ENCODE results near the gene PIKFYVE. TPM values are rescaled to one million over a fixed set of nuclear protein-coding genes. Genes with fewer than 3 reads are reported as not detected.
A peak's percentile ranks its signal among the peaks of the same experiment; 100 is the strongest.
"Not testable (repeated sequence)": the region's sequence is repeated elsewhere in the genome, so short reads cannot be mapped to it uniquely, and the experiment has no call there.

Gene PIKFYVE
- total RNA-seq, 1 donor from 2014 or later: 21.6 TPM

GRCh38 chr2:208300847-208301618, 35.0 kb downstream of the PIKFYVE start:
- no peak for DNase-seq (ENCODE audit: low read depth in 2 of 2)

- DNase-seq (ENCODE audit: low read depth in 2 of 2): no peak
Measured at GRCh38 chr2:208304157-208304556, 38.1 kb downstream of the PIKFYVE start.

GRCh38 chr2:208304695-208305094, 38.6 kb downstream of the PIKFYVE start:
- DNase-seq (ENCODE audit: low read depth in 2 of 2): no peak

DNA sequence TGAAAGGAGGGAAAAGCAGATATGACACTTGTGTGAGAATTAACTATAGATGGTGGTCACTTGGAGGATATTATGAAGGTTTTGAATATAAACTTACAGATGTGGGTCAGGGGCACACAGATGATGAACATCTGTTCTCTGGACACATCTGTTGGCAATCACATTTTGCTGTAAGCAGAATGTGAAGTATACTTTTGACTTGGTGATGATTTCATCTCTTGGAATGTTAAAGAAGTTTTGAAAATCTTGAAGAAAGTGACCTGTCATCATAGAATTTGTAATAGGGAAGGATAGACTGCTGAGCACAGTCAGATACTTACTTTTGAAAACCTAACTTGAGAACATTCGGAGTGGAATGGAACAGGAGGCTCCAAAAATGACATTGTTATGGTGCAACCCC, 40.2 kb downstream of the PIKFYVE start:
- DNase-seq (ENCODE audit: low read depth in 2 of 2): no peak

GRCh38 chr2:208311321-208311720, 45.3 kb downstream of the PIKFYVE start:
- DNase-seq (ENCODE audit: low read depth in 2 of 2): no peak

- no peak for DNase-seq (ENCODE audit: low read depth in 2 of 2)
Measured at GRCh38 chr2:208311954-208312353, 45.9 kb downstream of the PIKFYVE start.

- DNase-seq (ENCODE audit: low read depth in 2 of 2): peak; percentile 9 to 50
Measured at GRCh38 chr2:208315081-208315788, 49.2 kb downstream of the PIKFYVE start.

DNA sequence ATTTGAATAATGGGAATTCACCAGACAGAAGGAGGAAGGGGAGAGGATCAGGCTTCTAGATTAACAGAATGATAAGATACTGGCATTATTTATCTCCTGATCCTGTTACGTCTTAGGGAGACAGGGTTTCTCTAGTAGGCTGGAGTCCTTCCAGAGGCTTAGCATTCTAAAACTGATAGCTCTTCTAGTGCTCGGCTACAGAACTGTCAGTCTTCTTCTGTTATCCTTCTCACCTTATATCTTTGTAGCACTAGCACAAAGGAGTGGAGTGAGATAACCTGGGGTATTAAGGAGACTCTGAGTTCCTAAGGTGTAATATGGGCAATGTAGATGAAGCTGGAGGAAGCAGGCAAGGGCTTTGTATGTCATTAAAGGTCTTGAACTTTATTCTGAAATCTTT, 52.1 kb downstream of the PIKFYVE start:
- DNase-seq (ENCODE audit: low read depth in 2 of 2): no peak

- DNase-seq (ENCODE audit: low read depth in 2 of 2): no peak
Measured at GRCh38 chr2:208319391-208319790, 53.3 kb downstream of the PIKFYVE start.

DNA sequence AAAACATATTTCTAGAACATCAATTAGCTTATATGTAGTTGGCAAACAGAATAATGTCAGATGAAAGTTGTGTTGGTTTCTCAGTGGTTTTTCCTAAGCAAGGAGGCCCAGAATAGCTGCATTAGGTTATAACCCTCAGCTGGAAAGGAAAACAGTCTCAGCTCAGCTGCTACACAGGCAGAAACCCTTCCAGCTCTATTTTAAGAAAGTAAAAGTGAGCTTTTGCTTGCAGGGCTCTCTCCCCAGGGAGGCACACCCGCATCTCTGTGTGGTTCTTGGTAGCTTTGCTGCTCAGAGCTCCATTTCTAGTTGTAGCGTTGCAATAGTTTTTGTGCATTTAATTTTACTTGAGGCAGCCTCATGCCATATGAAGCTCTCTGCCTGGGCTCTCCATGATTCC, 54.6 kb downstream of the PIKFYVE start:
- no peak for DNase-seq (ENCODE audit: low read depth in 2 of 2)

DNA sequence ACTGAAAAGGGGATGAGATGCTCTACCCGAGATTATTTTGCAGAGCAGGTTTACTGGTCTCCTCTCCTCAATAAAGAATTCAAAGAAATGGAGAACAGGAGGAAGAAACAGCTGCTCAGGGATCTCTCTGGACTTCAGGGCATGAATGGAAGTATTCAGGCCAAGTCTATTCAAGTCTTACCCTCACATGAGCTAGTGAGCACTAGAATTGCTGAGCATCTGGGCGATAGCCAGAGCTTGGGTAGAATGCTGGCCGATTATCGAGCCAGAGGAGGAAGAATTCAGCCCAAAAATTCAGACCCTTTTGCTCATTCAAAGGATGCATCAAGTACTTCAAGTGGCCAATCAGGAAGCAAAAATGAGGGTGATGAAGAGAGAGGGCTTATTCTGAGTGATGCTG, 60.0 kb downstream of the PIKFYVE start:
- no peak for DNase-seq (ENCODE audit: low read depth in 2 of 2)

GRCh38 chr2:208329485-208329884, 63.4 kb downstream of the PIKFYVE start:
- no peak for DNase-seq (ENCODE audit: low read depth in 2 of 2)

DNA sequence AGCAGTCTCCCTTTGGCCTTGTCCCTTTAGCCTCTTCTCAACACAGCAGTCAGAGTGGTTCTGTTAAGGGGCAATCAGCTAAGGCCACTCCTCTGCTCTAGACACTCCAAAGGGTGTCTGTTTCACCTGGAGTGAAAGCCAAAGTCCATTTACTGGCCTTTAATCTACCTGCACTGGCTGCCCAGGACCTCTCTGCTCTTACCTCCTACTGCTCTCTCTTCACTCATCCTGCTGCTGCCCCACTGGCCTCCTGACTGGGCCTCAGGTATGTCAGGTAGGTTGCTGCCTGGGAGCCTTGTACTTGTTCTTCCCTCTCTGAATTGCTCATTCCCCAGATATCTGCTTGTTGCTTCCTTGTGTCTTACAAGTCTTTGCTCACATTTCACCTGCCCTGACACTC, 68.2 kb downstream of the PIKFYVE start:
- no peak for DNase-seq (ENCODE audit: low read depth in 2 of 2)

DNA sequence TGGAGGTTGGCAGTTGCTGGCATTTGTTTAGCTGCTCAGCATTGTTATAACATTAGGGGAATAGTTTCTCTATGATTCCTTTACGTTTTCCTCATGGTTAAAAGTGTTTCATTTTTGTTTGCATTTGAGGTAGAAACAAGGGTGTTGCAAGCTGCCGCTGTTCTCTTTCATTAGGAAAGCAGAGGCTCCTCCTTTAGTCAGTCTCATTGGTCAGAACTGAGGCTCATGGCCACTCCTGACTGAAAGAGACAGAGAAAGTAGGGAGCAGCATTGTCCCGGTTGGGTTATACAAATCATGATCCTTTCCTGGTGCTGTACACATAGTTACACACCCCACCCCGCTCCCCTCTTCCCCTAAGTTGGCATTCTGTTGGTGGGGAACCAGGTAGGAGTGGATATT, 80.7 kb downstream of the PIKFYVE start:
- DNase-seq (ENCODE audit: low read depth in 2 of 2): no peak

DNA sequence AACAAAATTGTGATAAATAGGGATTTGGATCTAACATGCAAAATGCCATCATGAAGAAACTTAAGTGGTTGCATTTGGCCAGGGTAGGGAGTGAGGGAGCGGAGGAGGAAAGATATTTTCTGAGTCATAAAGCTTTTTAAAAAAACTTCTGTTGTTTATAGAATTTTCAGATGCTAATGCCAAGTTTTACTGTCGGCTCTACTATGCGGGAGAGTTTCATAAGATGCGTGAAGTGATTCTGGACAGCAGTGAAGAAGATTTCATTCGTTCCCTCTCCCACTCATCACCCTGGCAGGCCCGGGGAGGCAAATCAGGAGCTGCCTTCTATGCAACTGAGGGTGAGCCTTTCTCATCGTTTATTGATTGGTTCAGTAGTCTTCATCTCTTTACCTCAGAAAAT, 84.6 kb downstream of the PIKFYVE start:
- DNase-seq (ENCODE audit: low read depth in 2 of 2): no peak

- DNase-seq (ENCODE audit: low read depth in 2 of 2): no peak
Measured at GRCh38 chr2:208352644-208353567, 86.9 kb downstream of the PIKFYVE start.

DNA sequence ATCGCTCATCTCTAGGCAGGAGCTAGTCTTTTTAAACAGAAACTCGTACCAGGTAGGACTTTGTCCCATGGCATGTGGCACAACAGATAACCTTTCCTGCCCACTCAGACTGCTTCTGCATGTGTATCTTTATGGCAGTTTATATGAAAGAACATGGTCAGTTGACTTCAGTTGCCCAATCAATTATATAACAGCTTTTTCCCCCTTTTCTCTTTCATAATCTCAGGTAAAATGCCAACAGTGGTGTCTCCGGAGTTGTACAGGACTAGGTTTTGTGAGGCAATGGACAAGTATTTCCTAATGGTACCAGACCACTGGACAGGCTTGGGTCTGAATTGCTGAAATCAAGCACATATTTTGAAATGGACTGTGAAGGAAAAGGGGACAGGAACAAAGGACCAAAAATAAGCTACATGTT, 88.9 kb downstream of the PIKFYVE start:
- DNase-seq (ENCODE audit: low read depth in 2 of 2): no peak

DNA sequence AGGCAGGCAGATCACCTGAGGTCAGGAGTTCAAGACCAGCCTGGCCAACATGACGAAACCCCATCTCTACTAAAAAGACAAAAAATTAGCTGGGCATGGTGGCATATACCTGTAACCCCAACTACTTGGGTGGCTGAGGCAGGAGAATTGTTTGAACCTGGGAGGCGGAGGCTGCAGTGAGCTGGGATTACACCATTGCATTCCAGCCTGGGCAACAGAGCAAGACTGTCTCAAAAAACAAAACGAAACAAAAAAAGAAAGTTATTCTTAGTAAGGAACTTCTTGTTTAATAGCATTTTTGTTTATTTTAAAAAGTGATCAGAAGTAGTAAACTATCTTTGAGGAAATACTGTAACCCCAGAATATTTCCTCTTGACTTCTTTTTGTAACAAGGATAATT, 90.4 kb downstream of the PIKFYVE start:
- not testable (repeated sequence) for DNase-seq (ENCODE audit: low read depth in 2 of 2)

DNA sequence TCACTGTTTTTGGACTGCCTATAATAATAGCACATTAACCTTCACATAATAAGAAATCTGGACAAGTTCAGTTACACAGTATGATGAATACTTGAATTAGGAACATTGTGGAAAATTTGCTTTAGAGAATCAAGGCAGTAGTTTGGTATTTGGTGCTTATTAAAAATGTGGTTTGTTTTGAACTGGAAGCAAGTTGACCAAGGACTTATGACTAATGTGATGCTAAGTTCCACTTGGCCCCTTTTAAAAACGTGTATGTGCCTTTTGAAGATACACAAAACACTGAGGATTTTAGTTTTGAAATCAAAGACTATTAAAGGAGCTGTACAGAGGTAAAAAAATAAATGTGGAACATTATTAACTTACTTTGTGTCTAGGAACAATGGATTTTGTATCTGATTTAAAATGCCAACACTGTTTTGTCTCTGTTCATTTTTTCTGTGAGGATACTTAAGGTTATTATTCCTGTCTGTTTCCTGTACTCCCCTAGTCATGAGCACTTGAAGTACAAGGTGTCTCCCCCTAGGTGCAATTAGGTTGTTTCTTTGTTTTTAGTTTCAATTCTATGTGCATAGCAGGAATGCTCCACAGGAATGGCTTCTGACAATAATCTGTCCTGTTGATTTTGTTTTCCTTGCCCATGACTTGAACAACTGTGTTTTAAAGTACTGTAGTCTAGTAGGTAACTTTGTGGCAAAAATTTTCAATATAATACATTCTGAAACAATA, 91.0 kb downstream of the PIKFYVE start:
- no peak for DNase-seq (ENCODE audit: low read depth in 2 of 2)

- DNase-seq (ENCODE audit: low read depth in 2 of 2): peak in 1 of 2 donors; percentile 10
Measured at GRCh38 chr2:208358758-208359631, 92.9 kb downstream of the PIKFYVE start.

All from lung microvascular endothelial cell (primary cell).